Measurements from ENCODE around the gene RBM25. TPM values are rescaled to one million over a fixed set of nuclear protein-coding genes. Genes with fewer than 3 reads are reported as not detected.
A peak's percentile ranks its signal among the peaks of the same experiment; 100 is the strongest.

RBM25 gene
- total RNA-seq, 1 experiment from 2014 or later: 59.7 TPM

DNA sequence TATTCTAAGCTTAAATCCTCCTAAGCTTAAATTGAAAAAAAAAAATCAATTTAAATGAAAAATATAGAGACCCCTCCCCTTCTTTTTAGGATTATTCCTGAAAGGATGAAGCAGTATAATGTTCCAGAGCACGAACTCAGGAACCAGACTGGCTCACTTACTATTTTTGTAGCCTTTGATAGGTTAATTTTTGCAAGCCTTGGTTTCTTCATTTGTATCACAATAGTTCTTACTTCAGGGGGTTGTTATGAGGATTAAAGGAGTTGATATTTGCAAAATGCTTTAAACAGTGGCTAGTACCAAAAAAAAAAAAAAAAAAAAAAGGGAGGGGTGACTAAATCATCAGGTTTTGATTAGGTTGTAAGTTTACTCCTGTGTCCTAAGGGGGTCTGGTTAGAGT lies 3.1 kb upstream of the RBM25 start:
- no peak for DNase-seq (ENCODE audit: low read depth, low spot score)
- H3K4me1 ChIP-seq (ENCODE audit: control insufficient read depth, insufficient read depth, low read length): no peaks in the 10 kb centered on the region
- H3K4me3 ChIP-seq (ENCODE audit: low read depth in 2 of 2, low read length in 2 of 2): no peak overlapping the region
- ChIA-PET POLR2A (interaction anchor here (0.7 kb wide), 1 partner anchor 29 kb away, joined by 3 read pairs; no protein-coding TSS in a partner anchor), CTCF (interaction anchor here (0.6 kb wide), 1 partner anchor 15 kb away, joined by 4 read pairs; no protein-coding TSS in a partner anchor)
- peaks cover 5% of the 10 kb centered on the region; the same call in 1 of the 2 replicates for H3K36me3 ChIP-seq (ENCODE audit: control insufficient read depth, insufficient read depth, low read length)
- H3K27me3 ChIP-seq (ENCODE audit: control insufficient read depth, insufficient read depth, low read length): no peaks in the 10 kb centered on the region
- in situ Hi-C loops (cut with HindIII; ENCODE audit: low pct_unique_long_range_greater_than_20kb, low sequenced_read_pairs): no loop called here
- no peak for ATAC-seq
- no peak overlapping the region for H3K27ac ChIP-seq (ENCODE audit: low read length)
- H3K9me3 ChIP-seq (ENCODE audit: control insufficient read depth, insufficient read depth, low read depth, low read length): no peaks in the 10 kb centered on the region
- TF ChIP-seq, protein P1, sequence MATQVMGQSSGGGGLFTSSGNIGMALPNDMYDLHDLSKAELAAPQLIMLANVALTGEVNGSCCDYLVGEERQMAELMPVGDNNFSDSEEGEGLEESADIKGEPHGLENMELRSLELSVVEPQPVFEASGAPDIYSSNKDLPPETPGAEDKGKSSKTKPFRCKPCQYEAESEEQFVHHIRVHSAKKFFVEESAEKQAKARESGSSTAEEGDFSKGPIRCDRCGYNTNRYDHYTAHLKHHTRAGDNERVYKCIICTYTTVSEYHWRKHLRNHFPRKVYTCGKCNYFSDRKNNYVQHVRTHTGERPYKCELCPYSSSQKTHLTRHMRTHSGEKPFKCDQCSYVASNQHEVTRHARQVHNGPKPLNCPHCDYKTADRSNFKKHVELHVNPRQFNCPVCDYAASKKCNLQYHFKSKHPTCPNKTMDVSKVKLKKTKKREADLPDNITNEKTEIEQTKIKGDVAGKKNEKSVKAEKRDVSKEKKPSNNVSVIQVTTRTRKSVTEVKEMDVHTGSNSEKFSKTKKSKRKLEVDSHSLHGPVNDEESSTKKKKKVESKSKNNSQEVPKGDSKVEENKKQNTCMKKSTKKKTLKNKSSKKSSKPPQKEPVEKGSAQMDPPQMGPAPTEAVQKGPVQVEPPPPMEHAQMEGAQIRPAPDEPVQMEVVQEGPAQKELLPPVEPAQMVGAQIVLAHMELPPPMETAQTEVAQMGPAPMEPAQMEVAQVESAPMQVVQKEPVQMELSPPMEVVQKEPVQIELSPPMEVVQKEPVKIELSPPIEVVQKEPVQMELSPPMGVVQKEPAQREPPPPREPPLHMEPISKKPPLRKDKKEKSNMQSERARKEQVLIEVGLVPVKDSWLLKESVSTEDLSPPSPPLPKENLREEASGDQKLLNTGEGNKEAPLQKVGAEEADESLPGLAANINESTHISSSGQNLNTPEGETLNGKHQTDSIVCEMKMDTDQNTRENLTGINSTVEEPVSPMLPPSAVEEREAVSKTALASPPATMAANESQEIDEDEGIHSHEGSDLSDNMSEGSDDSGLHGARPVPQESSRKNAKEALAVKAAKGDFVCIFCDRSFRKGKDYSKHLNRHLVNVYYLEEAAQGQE (IDR thresholded peaks at IDR 0.05; ENCODE audit: insufficient read depth in 1 of 2, low read depth in 2 of 2, low read length in 1 of 2): no peak
- TF ChIP-seq SIN3A (IDR thresholded peaks at IDR 0.05; ENCODE audit: borderline replicate concordance, insufficient read depth, low read depth, low read length) (no peak), TCF7L2 (IDR thresholded peaks at IDR 0.05; ENCODE audit: low read depth, low read length) (no peak), POLR2AphosphoS5 (IDR thresholded peaks at IDR 0.05; ENCODE audit: low read depth, low read length) (no peak)
- TF ChIP-seq, protein P2, sequence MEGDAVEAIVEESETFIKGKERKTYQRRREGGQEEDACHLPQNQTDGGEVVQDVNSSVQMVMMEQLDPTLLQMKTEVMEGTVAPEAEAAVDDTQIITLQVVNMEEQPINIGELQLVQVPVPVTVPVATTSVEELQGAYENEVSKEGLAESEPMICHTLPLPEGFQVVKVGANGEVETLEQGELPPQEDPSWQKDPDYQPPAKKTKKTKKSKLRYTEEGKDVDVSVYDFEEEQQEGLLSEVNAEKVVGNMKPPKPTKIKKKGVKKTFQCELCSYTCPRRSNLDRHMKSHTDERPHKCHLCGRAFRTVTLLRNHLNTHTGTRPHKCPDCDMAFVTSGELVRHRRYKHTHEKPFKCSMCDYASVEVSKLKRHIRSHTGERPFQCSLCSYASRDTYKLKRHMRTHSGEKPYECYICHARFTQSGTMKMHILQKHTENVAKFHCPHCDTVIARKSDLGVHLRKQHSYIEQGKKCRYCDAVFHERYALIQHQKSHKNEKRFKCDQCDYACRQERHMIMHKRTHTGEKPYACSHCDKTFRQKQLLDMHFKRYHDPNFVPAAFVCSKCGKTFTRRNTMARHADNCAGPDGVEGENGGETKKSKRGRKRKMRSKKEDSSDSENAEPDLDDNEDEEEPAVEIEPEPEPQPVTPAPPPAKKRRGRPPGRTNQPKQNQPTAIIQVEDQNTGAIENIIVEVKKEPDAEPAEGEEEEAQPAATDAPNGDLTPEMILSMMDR (IDR thresholded peaks at IDR 0.05): no peak
- intact Hi-C loops (cut with micrococcal nuclease; ENCODE audit: unreplicated experiment): no loop called here
- BruUV-seq (replicated peaks): no TSS peak

DNA sequence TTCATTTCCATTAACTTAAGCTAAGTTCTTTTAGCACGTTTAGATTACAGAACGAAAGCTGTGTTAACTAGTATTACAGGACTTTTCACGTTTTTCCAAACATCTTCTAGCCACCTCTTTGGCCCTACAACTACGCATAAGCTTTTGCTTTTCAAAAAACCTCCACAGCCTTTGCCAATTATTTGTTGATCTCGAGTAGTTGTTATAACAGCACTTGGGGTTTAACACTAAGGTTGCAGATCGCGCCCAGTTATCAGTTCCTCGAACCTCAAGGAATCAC lies 450 bp upstream of the RBM25 start:
- Histone ChIP-seq H3K9me3 (ENCODE audit: control insufficient read depth, insufficient read depth, low read depth, low read length) (no peaks in the 10 kb centered on the region), H3K36me3 (ENCODE audit: control insufficient read depth, insufficient read depth, low read length) (peaks cover 5% of the 10 kb centered on the region; the same call in 1 of the 2 replicates), H3K27ac (ENCODE audit: low read length) (peak overlapping the region; percentile 99), H3K4me1 (ENCODE audit: control insufficient read depth, insufficient read depth, low read length) (no peaks in the 10 kb centered on the region), H3K4me3 (ENCODE audit: low read depth in 2 of 2, low read length in 2 of 2) (peak overlapping the region; percentile 94 to 96), H3K27me3 (ENCODE audit: control insufficient read depth, insufficient read depth, low read length) (no peaks in the 10 kb centered on the region)
- in situ Hi-C loops (cut with HindIII; ENCODE audit: low pct_unique_long_range_greater_than_20kb, low sequenced_read_pairs): no loop called here
- DNase-seq (ENCODE audit: low read depth, low spot score) (no peak), ATAC-seq (no peak)
- POLR2A ChIA-PET: interaction anchor here (0.6 to 1.1 kb wide), 5 partner anchors 9 to 90 kb away, joined by 3 to 8 read pairs (median 3); partner anchors contain the start of genes PSEN1 and ZFYVE1
- no TSS peak for BruUV-seq (replicated peaks)
- TF ChIP-seq TCF7L2 (IDR thresholded peaks at IDR 0.05; ENCODE audit: low read depth, low read length) (no peak), SIN3A (IDR thresholded peaks at IDR 0.05; ENCODE audit: borderline replicate concordance, insufficient read depth, low read depth, low read length) (no peak), POLR2AphosphoS5 (IDR thresholded peaks at IDR 0.05; ENCODE audit: low read depth, low read length) (no peak)
- TF ChIP-seq, protein P1 (IDR thresholded peaks at IDR 0.05; ENCODE audit: insufficient read depth in 1 of 2, low read depth in 2 of 2, low read length in 1 of 2): no peak
- TF ChIP-seq, protein P2 (IDR thresholded peaks at IDR 0.05): no peak
- CTCF ChIA-PET: no interaction called here
- intact Hi-C loops (cut with micrococcal nuclease; ENCODE audit: unreplicated experiment): no loop called here
